ENCODE results near the gene GALM. TPM values are rescaled to one million over a fixed set of nuclear protein-coding genes. Genes with fewer than 3 reads are reported as not detected.

The GALM gene
- total RNA-seq, 1 experiment from 2014 or later, result 22.7 TPM

DNA sequence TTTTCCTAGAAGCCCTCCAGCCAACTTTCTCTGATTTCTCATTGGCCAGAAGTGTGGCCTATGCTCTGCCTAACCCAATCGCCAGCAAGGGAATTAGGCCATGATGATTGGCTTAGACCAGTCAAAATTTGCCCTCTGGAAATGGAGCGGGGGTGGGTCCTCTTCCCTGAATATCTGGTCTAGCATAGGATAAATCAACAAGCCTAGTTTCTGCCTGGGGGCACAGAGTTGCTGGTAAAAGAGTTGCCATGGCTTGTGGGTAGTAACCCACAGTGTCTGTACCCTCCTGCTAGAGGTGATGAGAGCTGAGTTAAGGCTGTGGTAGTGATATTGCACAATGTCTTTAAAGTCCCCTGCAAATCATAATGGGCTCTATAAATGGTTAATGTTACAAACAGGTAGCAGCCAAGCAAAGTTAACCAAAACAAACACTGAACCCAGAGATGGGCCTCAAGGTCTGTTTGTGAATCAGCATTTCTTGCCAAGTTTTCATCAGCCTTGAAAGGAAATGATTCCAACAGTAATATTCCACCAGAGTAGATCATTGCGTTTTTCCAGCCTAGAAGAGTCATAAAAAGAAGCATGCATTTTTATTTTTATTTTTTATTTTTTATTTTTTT lies 19.3 kb downstream of the GALM start:
- Histone ChIP-seq H3K27ac (ENCODE audit: low read length) (peak overlapping the region; percentile 90), H3K9me2 (replicated peaks; ENCODE audit: low read length) (no peaks in the 10 kb centered on the region), H3K9ac (ENCODE audit: low read length) (peak overlapping the region; percentile 41; the same call in 1 of the 2 replicates), H3F3A (ENCODE audit: low read length, unreplicated experiment) (peaks cover 13% of the 10 kb centered on the region), H3K4me3 (ENCODE audit: low read length) (no peak overlapping the region), H3K36me3 (ENCODE audit: low read depth, low read length) (peaks cover 13% of the 10 kb centered on the region), H3K27me3 (ENCODE audit: low read length) (no peaks in the 10 kb centered on the region), H3K79me2 (ENCODE audit: low read length) (0 out of 2 replicates have a peak, but pooled peaks cover 5% of the 10 kb centered on the region), H2AFZ (ENCODE audit: low read length) (no peak overlapping the region), H4K20me1 (ENCODE audit: low read length) (no peaks in the 10 kb centered on the region), H3K9me3 (ENCODE audit: low read length) (no peaks in the 10 kb centered on the region), H3K4me2 (ENCODE audit: low read length) (peak overlapping the region; percentile 43), H3K4me1 (ENCODE audit: insufficient read depth, low read length) (peaks cover 36% of the 10 kb centered on the region)
- no TSS peak for BruUV-seq (replicated peaks)
- ChIA-PET POLR2A (ENCODE audit: unreplicated experiment) (no interaction called here), CTCF (no interaction called here)
- TF ChIP-seq EZH2phosphoT487 (IDR thresholded peaks at IDR 0.05; ENCODE audit: borderline replicate concordance, low read length) (no peak), EZH2 (IDR thresholded peaks at IDR 0.05; ENCODE audit: low read length, unreplicated experiment) (no peak)
- TF ChIP-seq, protein P1, sequence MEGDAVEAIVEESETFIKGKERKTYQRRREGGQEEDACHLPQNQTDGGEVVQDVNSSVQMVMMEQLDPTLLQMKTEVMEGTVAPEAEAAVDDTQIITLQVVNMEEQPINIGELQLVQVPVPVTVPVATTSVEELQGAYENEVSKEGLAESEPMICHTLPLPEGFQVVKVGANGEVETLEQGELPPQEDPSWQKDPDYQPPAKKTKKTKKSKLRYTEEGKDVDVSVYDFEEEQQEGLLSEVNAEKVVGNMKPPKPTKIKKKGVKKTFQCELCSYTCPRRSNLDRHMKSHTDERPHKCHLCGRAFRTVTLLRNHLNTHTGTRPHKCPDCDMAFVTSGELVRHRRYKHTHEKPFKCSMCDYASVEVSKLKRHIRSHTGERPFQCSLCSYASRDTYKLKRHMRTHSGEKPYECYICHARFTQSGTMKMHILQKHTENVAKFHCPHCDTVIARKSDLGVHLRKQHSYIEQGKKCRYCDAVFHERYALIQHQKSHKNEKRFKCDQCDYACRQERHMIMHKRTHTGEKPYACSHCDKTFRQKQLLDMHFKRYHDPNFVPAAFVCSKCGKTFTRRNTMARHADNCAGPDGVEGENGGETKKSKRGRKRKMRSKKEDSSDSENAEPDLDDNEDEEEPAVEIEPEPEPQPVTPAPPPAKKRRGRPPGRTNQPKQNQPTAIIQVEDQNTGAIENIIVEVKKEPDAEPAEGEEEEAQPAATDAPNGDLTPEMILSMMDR (conservative IDR thresholded peaks at IDR 0.05; ENCODE audit: low read depth, low read length), result no peak
- intact Hi-C loops (cut with micrococcal nuclease), result no loop called here
- DNase-seq, result peak; percentile 92
- peak; percentile 86 for ATAC-seq

DNA sequence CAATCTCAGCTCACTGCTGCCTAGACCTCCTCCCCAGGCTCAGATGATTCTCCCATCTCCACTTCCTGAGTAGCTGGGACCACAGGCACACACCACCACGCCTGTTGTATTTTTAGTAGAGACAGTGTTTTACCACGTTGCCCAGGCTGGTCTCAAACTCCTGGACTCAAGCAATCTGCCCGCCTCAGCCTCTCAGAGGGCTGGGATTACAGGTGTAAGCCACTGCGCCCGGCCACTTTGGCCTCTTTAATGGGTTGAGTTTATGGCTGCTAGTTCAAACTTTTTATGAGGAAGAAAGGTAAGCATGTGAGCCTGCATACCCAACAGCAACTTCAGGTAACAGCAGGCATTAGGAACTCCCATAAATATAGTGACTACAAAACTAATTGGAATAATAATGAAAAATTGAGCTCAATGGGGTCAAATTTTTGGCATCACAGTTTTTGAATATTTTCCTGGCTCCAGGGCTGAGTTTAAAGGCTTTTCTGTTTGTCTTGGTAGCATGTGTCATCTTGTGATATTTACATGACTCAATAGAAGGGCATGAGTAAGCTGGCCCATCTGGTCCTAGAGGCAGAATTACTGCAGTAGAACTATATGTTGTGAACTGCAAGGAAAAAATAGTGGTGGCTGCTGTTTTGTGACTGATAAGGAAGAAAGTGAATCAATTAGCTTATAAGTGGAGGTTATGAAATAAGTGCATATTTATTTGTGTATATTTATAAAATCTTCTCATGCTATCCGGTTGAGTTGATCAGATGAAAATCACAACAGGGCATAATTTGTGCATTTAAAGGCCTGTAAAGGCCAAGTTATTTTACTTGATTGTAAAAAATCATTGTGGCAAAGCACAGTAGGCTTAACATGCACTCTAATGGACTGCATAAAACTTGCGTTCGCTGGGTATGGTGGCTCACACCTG lies 24.8 kb downstream of the GALM start:
- peaks cover 21% of the 10 kb centered on the region for H3F3A ChIP-seq (ENCODE audit: low read length, unreplicated experiment)
- POLR2A ChIA-PET (ENCODE audit: unreplicated experiment), result interaction anchor here (0.6 to 1.6 kb wide), 4 partner anchors 61 to 765 kb away, joined by 4 to 17 read pairs (median 4); partner anchors contain the start of gene SRSF7
- DNase-seq (peak; percentile 96), ATAC-seq (peak; percentile 88)
- no peaks in the 10 kb centered on the region for H3K27me3 ChIP-seq (ENCODE audit: low read length)
- H3K4me2 ChIP-seq (ENCODE audit: low read length), result peak overlapping the region; percentile 73
- H3K79me2 ChIP-seq (ENCODE audit: low read length), result 0 out of 2 replicates have a peak, but pooled peaks cover 5% of the 10 kb centered on the region
- no peaks in the 10 kb centered on the region for H3K36me3 ChIP-seq (ENCODE audit: low read depth, low read length)
- H3K4me1 ChIP-seq (ENCODE audit: insufficient read depth, low read length), result peaks cover 55% of the 10 kb centered on the region
- no peak for TF ChIP-seq EZH2 (IDR thresholded peaks at IDR 0.05; ENCODE audit: low read length, unreplicated experiment)
- TF ChIP-seq, protein P1 (conservative IDR thresholded peaks at IDR 0.05; ENCODE audit: low read depth, low read length), result no peak
- no peak for TF ChIP-seq EZH2phosphoT487 (IDR thresholded peaks at IDR 0.05; ENCODE audit: borderline replicate concordance, low read length)
- no peaks in the 10 kb centered on the region for H4K20me1 ChIP-seq (ENCODE audit: low read length)
- H3K9me3 ChIP-seq (ENCODE audit: low read length), result no peaks in the 10 kb centered on the region
- H3K9me2 ChIP-seq (replicated peaks; ENCODE audit: low read length), result no peaks in the 10 kb centered on the region
- intact Hi-C loops (cut with micrococcal nuclease), result loop anchor here (1.0 to 2.0 kb wide), 2 partner anchors 24 to 30 kb away; partner anchors contain the start of gene GALM
- no TSS peak for BruUV-seq (replicated peaks)
- peak overlapping the region; percentile 58 for H3K9ac ChIP-seq (ENCODE audit: low read length)
- CTCF ChIA-PET, result interaction anchor here (1.0 to 1.5 kb wide), 3 partner anchors 25 to 109 kb away, joined by 3 to 9 read pairs (median 5); partner anchors contain the start of gene GALM
- peak overlapping the region; percentile 96 for H3K27ac ChIP-seq (ENCODE audit: low read length)
- peak overlapping the region; percentile 20; the same call in 1 of the 2 replicates for H3K4me3 ChIP-seq (ENCODE audit: low read length)
- H2AFZ ChIP-seq (ENCODE audit: low read length), result peak overlapping the region; percentile 29; the same call in 1 of the 2 replicates

All from PC-3 (cell line).